Esophagus squamous epithelium (tissue), 5 donors: ENCODE measurements around the gene ECHS1. TPM values are rescaled to one million over a fixed set of nuclear protein-coding genes. Genes with fewer than 3 reads are reported as not detected.

Experiments
- DNase-seq: peaks from one replicate; lab custom pipeline; 2025; lab: John Stamatoyannopoulos, UW
- H3K27ac ChIP-seq, 4 donors: fragments of 200-600 bp; sonication (generic); one replicate each; pipeline ENCODE4 v1.5.1; 2016 to 2019; ENCODE audit warnings: mild to moderate bottlenecking in 1 of 4
- H3K27me3 ChIP-seq, 4 donors: fragments of 200-600 bp; sonication (generic); 1 replicate in 3 of 4; 2 replicates in 1 of 4; pipeline versions ENCODE4 v1.5.1 to v1.6.0; 2017 to 2021; ENCODE audit warnings: antibody characterized with exemption in 1 of 4
- H3K36me3 ChIP-seq, 3 donors: fragments of 200-600 bp; sonication (generic); one replicate each; pipeline ENCODE4 v1.5.1; 2016 to 2019
- H3K4me1 ChIP-seq, 3 donors: fragments of 200-600 bp; sonication (generic); one replicate each; pipeline ENCODE4 v1.5.1; 2017 to 2019
- H3K4me3 ChIP-seq, 4 donors: fragments of 200-600 bp; sonication (generic); 1 replicate in 3 of 4; 2 replicates in 1 of 4; pipeline ENCODE4 v1.5.1; 2016 to 2019; ENCODE audit warnings: mild to moderate bottlenecking in 2 of 4, moderate library complexity in 1 of 4
- H3K9me3 ChIP-seq, 3 donors: fragments of 200-600 bp; sonication (generic); one replicate each; pipeline ENCODE4 v1.5.1; 2016 to 2019
- POLR2A ChIP-seq, 4 donors: fragments of 450-650 bp; IDR thresholded peaks; one replicate each; pipeline ENCODE4 v1.6.1; 2017; ENCODE audit warnings: antibody characterized with exemption in 4 of 4, mild to moderate bottlenecking in 4 of 4, moderate library complexity in 3 of 4
- WGBS, 2 donors: methylation state at CpG; one replicate each; pipeline ENCODE4 v1.1.5; 2018; 5-methylcytosine and 5-hydroxymethylcytosine counted together
- intact Hi-C: fragments of 100-400 bp; cut with DNase I; formaldehyde crosslinking; loops from one replicate; pipeline ENCODE4 v1.15.0; 2022
- total RNA-seq, 4 donors: library from RNA; depleted of rRNA; stranded (reverse); fragments of >200 nt; gene quantifications; one replicate each; pipeline ENCODE4 v1.1.0, GENCODE V29; 2016
- TF ChIP-seq, protein P1 (sequence below), 6 experiments: fragments of 450-650 bp in 4 of 6; fragments of 200-600 bp in 2 of 6; sonication (generic) in 2 of 6; IDR thresholded peaks; one replicate each; pipeline ENCODE4 v1.5.1; 2016 to 2019; ENCODE audit warnings: antibody characterized with exemption in 6 of 6, mild to moderate bottlenecking in 4 of 6, moderate library complexity in 4 of 6
- donor health status: DM: yes; HTN: yes; CAD: no.

Gene ECHS1
- total RNA-seq, 4 donors from 2014 or later = 75.0 to 115 (median 99.2) TPM

DNA sequence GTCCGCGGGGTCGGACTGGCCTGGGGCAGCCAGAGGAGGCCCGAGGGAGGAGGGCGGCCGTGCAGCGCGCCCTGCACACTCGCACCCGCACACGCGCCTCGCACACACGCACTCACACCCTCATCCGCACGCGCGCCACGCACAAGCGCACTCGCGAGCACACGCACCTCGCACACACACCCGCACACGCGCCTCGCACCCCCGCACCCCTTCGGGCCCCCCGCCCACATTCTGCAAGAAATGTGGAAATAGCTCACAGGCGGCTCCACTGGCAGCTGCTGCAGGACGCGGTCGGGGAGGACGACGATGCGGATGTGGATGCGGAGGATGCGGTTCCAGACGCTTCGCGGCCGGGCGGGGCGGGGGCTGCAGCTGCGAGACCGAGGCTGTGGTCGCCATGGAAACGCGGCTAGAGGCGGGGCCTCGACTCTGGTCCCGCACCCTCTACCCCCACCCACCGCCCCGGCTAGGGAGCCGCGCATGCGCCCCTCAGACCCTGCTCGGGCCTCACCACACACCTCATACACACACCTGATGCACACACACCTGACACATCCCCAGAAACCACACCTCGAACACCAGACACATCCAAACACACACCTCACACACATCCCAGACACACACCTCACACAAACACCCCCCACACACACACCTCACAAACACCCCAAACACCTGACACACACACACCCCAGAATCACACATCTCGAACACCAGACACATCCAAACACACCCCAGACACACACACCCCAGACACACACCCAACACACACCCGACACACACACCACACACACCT lies 36.4 kb downstream of the ECHS1 start, which contains the start of gene CALY:
Gene CALY (minus strand): TSS at position 320 of the 793 bp plus-strand sequence. CDS start 7,907 bp downstream, outside the sequence.
- intact Hi-C loops = no loop called here
- Histone ChIP-seq H3K27ac (peak within 1 kb of the TSS in 1 of 4 donors; percentile 17), H3K27me3 (peaks cover 8 to 92% (median 26%) of the 10 kb centered on the region in 4 donors), H3K4me3 (peak within 1 kb of the TSS; percentile 9 to 56 (median 38)), H3K9me3 (no peaks in the 10 kb centered on the region), H3K4me1 (peaks cover 18 to 25% (median 18%) of the 10 kb centered on the region in 3 donors), H3K36me3 (no peaks in the 10 kb centered on the region)
- no peak for TF ChIP-seq POLR2A (IDR thresholded peaks at IDR 0.05)
- TF ChIP-seq, protein P1, sequence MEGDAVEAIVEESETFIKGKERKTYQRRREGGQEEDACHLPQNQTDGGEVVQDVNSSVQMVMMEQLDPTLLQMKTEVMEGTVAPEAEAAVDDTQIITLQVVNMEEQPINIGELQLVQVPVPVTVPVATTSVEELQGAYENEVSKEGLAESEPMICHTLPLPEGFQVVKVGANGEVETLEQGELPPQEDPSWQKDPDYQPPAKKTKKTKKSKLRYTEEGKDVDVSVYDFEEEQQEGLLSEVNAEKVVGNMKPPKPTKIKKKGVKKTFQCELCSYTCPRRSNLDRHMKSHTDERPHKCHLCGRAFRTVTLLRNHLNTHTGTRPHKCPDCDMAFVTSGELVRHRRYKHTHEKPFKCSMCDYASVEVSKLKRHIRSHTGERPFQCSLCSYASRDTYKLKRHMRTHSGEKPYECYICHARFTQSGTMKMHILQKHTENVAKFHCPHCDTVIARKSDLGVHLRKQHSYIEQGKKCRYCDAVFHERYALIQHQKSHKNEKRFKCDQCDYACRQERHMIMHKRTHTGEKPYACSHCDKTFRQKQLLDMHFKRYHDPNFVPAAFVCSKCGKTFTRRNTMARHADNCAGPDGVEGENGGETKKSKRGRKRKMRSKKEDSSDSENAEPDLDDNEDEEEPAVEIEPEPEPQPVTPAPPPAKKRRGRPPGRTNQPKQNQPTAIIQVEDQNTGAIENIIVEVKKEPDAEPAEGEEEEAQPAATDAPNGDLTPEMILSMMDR (IDR thresholded peaks at IDR 0.05) = no peak
- 11 to 15% methylated on average over 10 to 16 of the region's 63 CpGs for WGBS, 2 donors
- DNase-seq = no peak

DNA sequence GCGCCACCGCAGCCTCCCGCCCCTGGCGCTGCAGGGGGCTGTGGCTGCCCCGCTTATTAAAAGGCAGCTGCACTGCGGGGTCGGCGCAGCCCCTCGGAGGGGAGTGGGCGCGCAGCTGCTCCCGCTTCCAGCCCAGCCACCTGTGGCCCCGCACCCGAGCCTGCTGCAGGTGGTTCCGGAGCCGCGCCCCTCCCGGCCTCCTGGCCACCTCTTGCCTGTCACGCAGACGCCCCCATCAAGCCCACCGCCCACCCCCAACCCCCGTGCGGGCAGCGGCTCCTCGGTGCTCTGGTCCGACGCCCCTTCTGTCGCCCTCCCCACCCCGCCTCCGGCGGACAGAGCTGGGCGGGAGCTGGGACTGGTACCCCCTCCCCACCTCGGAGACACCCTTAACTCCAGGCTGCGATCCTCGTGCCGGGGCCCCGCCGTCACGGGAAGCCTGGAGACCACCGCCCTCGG lies 37.0 kb downstream of the ECHS1 start:
- intact Hi-C loops = no loop called here
- TF ChIP-seq, protein P1 (IDR thresholded peaks at IDR 0.05) = no peak
- TF ChIP-seq POLR2A (IDR thresholded peaks at IDR 0.05) = no peak
- Histone ChIP-seq H3K4me3 (peak overlapping the region in 3 of 4 donors; percentile 31 to 56 (median 45)), H3K9me3 (no peaks in the 10 kb centered on the region), H3K4me1 (peaks cover 18 to 25% (median 18%) of the 10 kb centered on the region in 3 donors), H3K27ac (peak overlapping the region in 1 of 4 donors; percentile 17), H3K36me3 (no peaks in the 10 kb centered on the region), H3K27me3 (peaks cover 8 to 92% (median 26%) of the 10 kb centered on the region in 4 donors)
- WGBS, 2 donors = 0% methylated on average over 3 of the region's 41 CpGs; no CpG with 5 or more reads in 1 of the 2 donors
- no peak for DNase-seq

- H3K4me3 ChIP-seq = peak overlapping the region; percentile 9 to 56 (median 38)
- DNase-seq = no peak
- intact Hi-C loops = no loop called here
- H3K36me3 ChIP-seq = no peaks in the 10 kb centered on the region
- H3K4me1 ChIP-seq = peaks cover 18 to 25% (median 18%) of the 10 kb centered on the region in 3 donors
- TF ChIP-seq, protein P1 (IDR thresholded peaks at IDR 0.05) = no peak
- no peak for TF ChIP-seq POLR2A (IDR thresholded peaks at IDR 0.05)
- WGBS, 2 donors = 1% methylated on average over 18 to 22 of the region's 75 CpGs
- H3K9me3 ChIP-seq = no peaks in the 10 kb centered on the region
- peak overlapping the region in 1 of 4 donors; percentile 17 for H3K27ac ChIP-seq
- H3K27me3 ChIP-seq = peaks cover 8 to 91% (median 26%) of the 10 kb centered on the region in 4 donors
Measured at GRCh38 chr10:133335246-133336117, 37.7 kb downstream of the ECHS1 start.

GRCh38 chr10:133334503-133335245 lies 38.5 kb downstream of the ECHS1 start:
- no peak for DNase-seq
- Histone ChIP-seq H3K4me1 (peaks cover 18 to 30% (median 21%) of the 10 kb centered on the region in 3 donors), H3K4me3 (peak overlapping the region; percentile 9 to 56 (median 38)), H3K27me3 (peaks cover 8 to 87% (median 26%) of the 10 kb centered on the region in 4 donors), H3K36me3 (no peaks in the 10 kb centered on the region), H3K9me3 (no peaks in the 10 kb centered on the region), H3K27ac (no peak overlapping the region)
- TF ChIP-seq, protein P1 (IDR thresholded peaks at IDR 0.05) = no peak
- no peak for TF ChIP-seq POLR2A (IDR thresholded peaks at IDR 0.05)
- intact Hi-C loops = no loop called here
- WGBS, 2 donors = 27 to 34% methylated on average over 9 to 14 of the region's 51 CpGs
